GM18520 (cell line): Measurements from ENCODE around the gene DAAM2.

Experiments used
- ATAC-seq: cut with Tn5 transposase; IDR thresholded peaks from one replicate; pipeline ENCODE4 v1.9.1; 2021; ENCODE audit not compliant: unreplicated experiment

DAAM2 gene

GRCh38 chr6:39881851-39882530 lies 89.8 kb downstream of the DAAM2 start:
- ATAC-seq, result no peak

GRCh38 chr6:39882531-39882899 lies 90.3 kb downstream of the DAAM2 start:
- ATAC-seq, result no peak

- ATAC-seq, result no peak
Observed at GRCh38 chr6:39884696-39885095, 92.5 kb downstream of the DAAM2 start.

- no peak for ATAC-seq
Observed at GRCh38 chr6:39885691-39886090, 93.5 kb downstream of the DAAM2 start.

- no peak for ATAC-seq
Observed at GRCh38 chr6:39886871-39887270, 94.7 kb downstream of the DAAM2 start.

GRCh38 chr6:39887692-39888450 lies 95.7 kb downstream of the DAAM2 start:
- no peak for ATAC-seq

- ATAC-seq, result no peak
Observed at GRCh38 chr6:39889229-39889628, 97.1 kb downstream of the DAAM2 start.

- ATAC-seq, result no peak
Observed at GRCh38 chr6:39891353-39891752, 99.2 kb downstream of the DAAM2 start.

GRCh38 chr6:39891976-39892375 lies 99.8 kb downstream of the DAAM2 start:
- ATAC-seq, result no peak

- no peak for ATAC-seq
Observed at GRCh38 chr6:39892490-39893129, 100.4 kb downstream of the DAAM2 start.

- ATAC-seq, result no peak
Observed at GRCh38 chr6:39893286-39893685, 101.1 kb downstream of the DAAM2 start.

GRCh38 chr6:39896701-39897100 lies 104.5 kb downstream of the DAAM2 start:
- ATAC-seq, result no peak

- ATAC-seq, result no peak
Observed at GRCh38 chr6:39897698-39898097, 105.5 kb downstream of the DAAM2 start.

GRCh38 chr6:39898625-39899024 lies 106.4 kb downstream of the DAAM2 start:
- ATAC-seq, result no peak

GRCh38 chr6:39899554-39900295 lies 107.5 kb downstream of the DAAM2 start:
- ATAC-seq, result no peak

GRCh38 chr6:39901116-39901655 lies 109.0 kb downstream of the DAAM2 start:
- ATAC-seq, result no peak

GRCh38 chr6:39901670-39902069 lies 109.5 kb downstream of the DAAM2 start:
- no peak for ATAC-seq

GRCh38 chr6:39902136-39902535 lies 110.0 kb downstream of the DAAM2 start:
- ATAC-seq, result no peak

- no peak for ATAC-seq
Observed at GRCh38 chr6:39902786-39903465, 110.8 kb downstream of the DAAM2 start.

GRCh38 chr6:39903656-39904055 lies 111.5 kb downstream of the DAAM2 start:
- ATAC-seq, result no peak
